Lung (tissue), 12 donors: ENCODE measurements around the gene CFAP126. TPM values are rescaled to one million over a fixed set of nuclear protein-coding genes. Genes with fewer than 3 reads are reported as not detected.

Experiments used
- ATAC-seq: fragments of 200-7000 bp; cut with Tn5 transposase; one replicate; pipeline ENCODE4 v1.9.1; 2020; ENCODE audit warnings: moderate number of reproducible peaks; ENCODE audit not compliant: insufficient read depth, low FRiP score
- DNase-seq, 3 donors: peaks; one replicate each; pipeline ENCODE4 v3.0.0-alpha.2; 2013 to 2017
- H3K27ac ChIP-seq, 2 donors: one replicate each; pipeline ENCODE4 v1.5.1; 2013; ENCODE audit warnings: mild to moderate bottlenecking in 2 of 2, moderate library complexity in 2 of 2, control low read depth in 1 of 2, inconsistent platforms in 1 of 2, low read depth in 1 of 2, low read length in 1 of 2
- H3K27me3 ChIP-seq, 3 donors: one replicate each; pipeline ENCODE4 v1.5.1; 2013; ENCODE audit warnings: low read length in 2 of 3; ENCODE audit not compliant: control insufficient read depth in 3 of 3, insufficient read depth in 3 of 3
- H3K36me3 ChIP-seq, 4 donors: one replicate each; pipeline ENCODE4 v1.5.1; 2013; ENCODE audit warnings: low read length in 4 of 4, mild to moderate bottlenecking in 1 of 4, moderate library complexity in 1 of 4; ENCODE audit not compliant: control insufficient read depth in 4 of 4, insufficient read depth in 4 of 4
- H3K4me1 ChIP-seq, 5 donors: one replicate each; pipeline ENCODE4 v1.5.1; 2013; ENCODE audit warnings: low read length in 5 of 5, mild to moderate bottlenecking in 2 of 5, moderate library complexity in 1 of 5; ENCODE audit not compliant: control insufficient read depth in 5 of 5, insufficient read depth in 5 of 5
- H3K4me3 ChIP-seq: one replicate; pipeline ENCODE4 v1.5.1; 2013; ENCODE audit warnings: mild to moderate bottlenecking, control low read depth, moderate library complexity
- H3K9ac ChIP-seq, 2 donors: one replicate each; pipeline ENCODE4 v1.5.1; 2013; ENCODE audit warnings: low read length in 2 of 2, control low read depth in 1 of 2; ENCODE audit not compliant: insufficient read depth in 1 of 2
- H3K9me3 ChIP-seq, 4 donors: one replicate each; pipeline ENCODE4 v1.5.1; 2013; ENCODE audit warnings: low read length in 3 of 4, mild to moderate bottlenecking in 1 of 4, moderate library complexity in 1 of 4; ENCODE audit not compliant: control insufficient read depth in 4 of 4, insufficient read depth in 3 of 4
- CTCF ChIP-seq: IDR thresholded peaks from 2 replicates; pipeline ENCODE4 v1.5.1; 2012; ENCODE audit warnings: mild to moderate bottlenecking; ENCODE audit errors: control extremely low read depth, extremely low read depth
- WGBS, 2 donors: extraction: QIAGEN DNeasy Blood & Tissue Kit; methylation state at CpG; one replicate each; pipeline ENCODE4 v1.1.7; 2013; 5-methylcytosine and 5-hydroxymethylcytosine counted together
- polyA plus RNA-seq, 2 donors: library from polyadenylated mRNA; stranded (reverse); fragments of 200-250 nt; gene quantifications; one replicate each; pipeline ENCODE4 v1.2.1, GENCODE V29; 2013
- total RNA-seq, 2 donors: library from RNA; depleted of rRNA in 1 of 2; stranded (reverse); fragments of >200 nt in 1 of 2; gene quantifications; one replicate each; pipeline ENCODE4 v1.2.1, GENCODE V29; 2014 to 2021
- donor health status: control.
- donor health status: control.
- donor health status: Bipolar disorder and iron deficiency.
- donor health status: healthy.
- donor health status: DM: yes; HTN: yes; CAD: no.

CFAP126 gene
- total and polyA plus RNA-seq, 4 donors: 6.5 to 25.1 (median 22.5) TPM

- Histone ChIP-seq H3K4me1 (no peaks in the 10 kb centered on the region), H3K9me3 (no peaks in the 10 kb centered on the region), H3K4me3 (no peak overlapping the region), H3K9ac (no peak overlapping the region), H3K36me3 (no peaks in the 10 kb centered on the region), H3K27me3 (no peaks in the 10 kb centered on the region), H3K27ac (no peak overlapping the region)
- DNase-seq: no peak
- 24 to 26% methylated on average over 6 of the region's 6 CpGs for WGBS, 2 donors
- ATAC-seq: no peak
- no peak for TF ChIP-seq CTCF
Observed at GRCh38 chr1:161381707-161382106, 14.0 kb upstream of the CFAP126 start.

- Histone ChIP-seq H3K4me3 (no peak overlapping the region), H3K9ac (no peak overlapping the region), H3K27ac (no peak overlapping the region), H3K4me1 (no peaks in the 10 kb centered on the region), H3K27me3 (no peaks in the 10 kb centered on the region), H3K36me3 (no peaks in the 10 kb centered on the region), H3K9me3 (no peaks in the 10 kb centered on the region)
- peak in 2 of 3 donors; percentile 69 to 78 for DNase-seq
- 80 to 83% methylated on average over 18 of the region's 18 CpGs for WGBS, 2 donors
- peak; percentile 53 for ATAC-seq
- no peak for TF ChIP-seq CTCF
Observed at GRCh38 chr1:161379071-161379470, 11.4 kb upstream of the CFAP126 start.

- WGBS, 2 donors: 88 to 89% methylated on average over 5 of the region's 5 CpGs
- Histone ChIP-seq H3K27me3 (no peaks in the 10 kb centered on the region), H3K36me3 (no peaks in the 10 kb centered on the region), H3K27ac (no peak overlapping the region), H3K4me3 (no peak overlapping the region), H3K9me3 (no peaks in the 10 kb centered on the region), H3K9ac (no peak overlapping the region), H3K4me1 (no peaks in the 10 kb centered on the region)
- ATAC-seq: no peak
- TF ChIP-seq CTCF: no peak
- no peak for DNase-seq
Observed at GRCh38 chr1:161378014-161378413, 10.3 kb upstream of the CFAP126 start.

- no peak for TF ChIP-seq CTCF
- H3K9me3 ChIP-seq: no peaks in the 10 kb centered on the region
- no peaks in the 10 kb centered on the region for H3K27me3 ChIP-seq
- ATAC-seq: no peak
- no peak overlapping the region for H3K4me3 ChIP-seq
- 44 to 53% methylated on average over 2 of the region's 2 CpGs for WGBS, 2 donors
- H3K9ac ChIP-seq: no peak overlapping the region
- H3K27ac ChIP-seq: no peak overlapping the region
- H3K4me1 ChIP-seq: no peaks in the 10 kb centered on the region
- DNase-seq: no peak
- no peaks in the 10 kb centered on the region for H3K36me3 ChIP-seq
Observed at GRCh38 chr1:161374373-161374772, 6.7 kb upstream of the CFAP126 start.
